Measurements from ENCODE around the gene C10orf105.

C10orf105 gene

DNA sequence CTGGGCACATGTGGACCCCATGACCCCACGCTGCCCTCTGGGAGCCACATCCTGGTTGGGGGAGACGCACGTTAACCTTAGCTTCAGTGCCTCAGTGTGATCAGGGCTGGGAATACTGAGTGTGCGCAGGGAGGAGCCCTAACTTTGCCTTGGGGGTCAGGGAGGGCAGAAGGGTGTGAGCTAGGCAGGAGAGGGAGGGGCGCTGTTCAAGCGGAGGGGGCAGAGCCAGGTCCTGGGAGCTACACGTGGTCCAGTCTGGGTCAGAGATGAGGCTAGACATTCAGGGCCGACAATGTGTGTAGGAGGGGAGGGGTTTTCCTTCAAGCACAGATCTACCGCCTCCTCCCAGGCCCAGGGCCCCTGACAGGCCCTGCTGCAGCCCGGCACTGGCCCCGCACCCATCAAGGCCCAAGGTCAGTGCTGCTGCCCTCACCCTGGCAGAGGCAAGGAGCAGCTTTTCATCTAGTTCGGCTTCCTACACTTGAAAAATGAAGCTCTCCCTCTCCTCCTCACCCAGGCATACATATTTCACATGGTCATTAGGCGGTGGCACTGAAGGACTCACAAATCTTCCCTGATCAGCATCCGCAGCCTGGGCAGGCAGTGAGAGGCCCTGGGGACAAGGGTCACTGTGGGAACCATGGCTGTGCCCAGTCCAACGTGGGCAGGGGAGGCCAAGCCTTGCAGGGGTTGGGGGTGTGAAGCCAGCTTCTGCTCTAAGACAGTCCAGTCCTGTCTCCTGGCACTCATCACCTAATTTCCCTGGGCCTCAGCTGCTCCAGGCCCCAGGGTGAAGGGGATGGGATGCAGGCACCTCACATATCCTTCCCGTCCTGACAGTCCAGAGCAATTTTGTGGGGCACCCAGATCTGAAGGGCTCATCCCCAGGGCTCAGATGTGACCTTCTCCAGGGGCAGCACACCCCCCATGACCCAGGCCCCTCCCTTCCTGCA is 47.3 kb downstream of the C10orf105 start:
- no peak for DNase-seq

DNA sequence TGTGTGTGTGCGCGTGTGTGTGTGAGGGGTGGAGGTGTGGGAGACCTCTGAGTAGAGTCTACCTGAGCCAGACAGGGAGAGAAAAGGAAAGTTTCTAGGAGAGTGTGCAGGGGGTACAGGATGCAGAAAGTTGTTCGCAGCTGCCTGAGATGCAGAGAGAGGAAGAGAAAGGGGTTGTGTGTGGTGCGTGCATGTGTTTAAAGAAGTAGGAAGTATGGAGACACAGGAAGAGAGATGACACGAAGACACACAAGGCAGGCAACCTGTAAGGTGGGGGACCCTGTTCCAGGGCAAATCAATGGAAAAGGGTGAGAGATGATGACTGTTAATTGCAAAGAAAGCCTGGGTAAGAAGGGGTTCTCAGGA is 52.2 kb downstream of the C10orf105 start:
- no peak for DNase-seq

DNA sequence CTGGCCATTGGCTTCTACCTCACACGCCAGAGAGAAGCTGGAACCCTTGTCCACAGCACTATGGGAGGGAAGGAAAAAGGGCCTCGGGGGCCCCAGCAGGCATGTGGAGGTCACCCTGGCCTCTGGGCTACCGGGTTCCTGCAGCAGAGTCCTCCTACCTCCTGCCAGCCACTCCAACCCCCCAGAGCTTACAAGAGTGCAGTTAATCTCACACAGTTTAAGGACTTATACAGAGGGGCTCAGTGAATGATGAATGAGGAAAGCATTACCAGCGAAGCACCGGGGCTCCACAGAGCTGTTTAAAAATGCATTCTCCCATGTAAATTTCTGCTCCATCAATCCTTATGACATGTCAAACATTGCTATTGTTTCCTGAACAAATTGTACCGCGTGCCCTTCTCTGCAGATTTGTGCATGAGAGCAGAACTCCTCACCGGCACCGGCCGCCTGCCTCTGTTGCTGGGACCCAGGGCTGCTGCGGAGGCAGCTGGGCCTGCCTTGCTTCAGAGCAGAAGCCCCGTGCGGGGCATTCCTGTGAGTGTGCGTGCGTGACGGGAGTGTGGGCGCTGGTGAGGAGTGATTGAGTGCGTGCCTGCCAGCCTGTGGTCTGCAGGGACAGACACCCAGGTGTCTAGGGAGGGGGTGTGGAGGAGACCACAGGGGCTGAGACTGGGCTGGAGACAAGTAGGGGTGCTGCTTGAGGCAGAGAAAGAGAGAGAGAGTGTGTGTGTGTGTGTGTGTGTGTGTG is 52.8 kb downstream of the C10orf105 start:
- peak; percentile 44 for DNase-seq

DNA sequence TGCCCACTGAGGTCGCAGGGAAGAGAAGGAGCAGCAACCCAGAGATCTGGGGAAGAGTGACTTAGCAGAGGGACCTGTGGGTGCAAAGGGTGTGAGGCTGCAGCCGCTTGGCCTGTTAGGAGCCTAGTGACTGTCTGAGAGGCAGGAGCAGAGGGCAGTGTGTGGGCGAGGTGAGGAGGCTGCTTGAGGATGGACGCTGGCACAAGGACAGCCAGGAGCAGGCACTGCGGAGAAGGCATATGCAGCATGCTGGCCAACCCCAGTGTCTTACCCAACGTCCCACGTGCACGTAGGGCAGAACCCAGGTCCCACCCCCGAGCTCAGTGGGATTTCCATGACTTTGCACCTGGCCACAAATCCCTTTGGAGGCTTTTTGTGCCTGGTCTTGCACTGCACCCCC is 54.1 kb downstream of the C10orf105 start:
- no peak for DNase-seq

DNA sequence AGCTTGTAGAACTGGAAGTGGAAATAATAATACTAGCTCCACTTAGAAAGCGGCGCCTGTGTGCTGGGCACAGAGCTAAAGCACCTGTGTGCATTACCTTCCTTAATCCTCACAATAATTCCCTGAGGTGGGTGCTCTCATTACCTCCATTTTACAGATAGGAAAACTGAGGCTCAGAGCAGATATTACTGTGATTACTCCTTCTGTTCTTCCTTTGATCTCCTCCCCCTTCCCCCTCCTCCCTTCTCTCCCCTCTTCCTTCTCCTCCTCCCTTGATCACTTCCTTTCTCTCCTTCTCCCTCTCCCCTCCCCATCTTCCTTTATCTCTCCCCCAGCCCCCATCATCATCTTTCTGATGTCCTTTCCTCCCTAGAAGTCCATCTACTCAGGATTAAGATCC is 55.0 kb downstream of the C10orf105 start:
- DNase-seq, result no peak

DNA sequence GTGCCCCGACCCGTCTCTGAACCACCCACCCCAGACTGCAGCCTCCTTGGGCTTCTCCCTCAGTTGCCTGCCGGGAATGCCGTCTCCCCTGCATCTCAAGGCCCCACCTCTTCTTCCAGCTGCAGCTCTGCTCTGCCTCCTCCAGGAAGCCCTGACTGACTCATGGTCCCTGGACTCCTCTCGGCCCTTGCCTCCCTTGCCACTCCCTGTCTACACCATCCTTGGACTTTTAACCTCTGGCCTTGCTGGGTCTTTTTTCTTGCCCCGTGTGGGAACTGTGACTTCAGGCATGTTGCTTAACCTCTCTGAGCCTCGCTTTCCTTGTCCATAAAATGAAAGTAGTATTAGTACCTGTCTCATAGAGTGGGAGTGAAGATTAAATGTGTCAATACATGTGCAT is 56.3 kb downstream of the C10orf105 start:
- no peak for DNase-seq

DNA sequence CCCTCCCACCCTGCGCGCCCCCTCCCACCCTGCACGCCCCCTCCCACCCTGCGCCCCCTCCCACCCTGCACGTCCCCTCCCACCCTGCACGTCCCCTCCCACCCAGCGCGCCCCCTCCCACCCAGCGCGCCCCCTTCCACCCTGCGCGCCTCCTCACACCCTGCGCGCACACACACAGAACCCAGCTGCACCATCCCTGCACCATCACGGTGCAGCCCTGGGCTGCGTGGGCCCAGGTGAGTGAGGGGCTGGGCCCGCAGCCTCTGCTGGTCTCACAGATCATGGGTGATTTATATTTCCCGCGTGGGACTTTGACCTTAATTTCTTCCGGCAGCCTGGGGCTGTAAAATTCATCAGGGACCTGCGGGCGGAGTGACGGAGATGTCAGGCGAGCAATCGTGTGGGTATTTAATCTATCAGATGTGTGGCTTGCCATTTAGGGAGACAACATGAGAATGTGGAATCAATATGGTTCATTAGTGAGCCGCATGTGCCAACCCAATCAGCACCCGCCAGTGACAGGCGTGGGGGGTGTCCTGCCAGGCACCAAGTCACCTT is 57.7 kb downstream of the C10orf105 start:
- DNase-seq, result no peak

All from kidney glomerular epithelial cell (primary cell).